GM21390 (cell line): Measurements from ENCODE around the gene CTAGE8.
"Not testable (repeated sequence)": the region's sequence is repeated elsewhere in the genome, so short reads cannot be mapped to it uniquely, and the experiment has no call there.

Experiments
- ATAC-seq: cut with Tn5 transposase; IDR thresholded peaks from one replicate; pipeline ENCODE4 v1.9.1; 2021; ENCODE audit not compliant: unreplicated experiment

Gene CTAGE8

GRCh38 chr7:144256112-144256511 lies 13.0 kb downstream of the CTAGE8 start:
- no peak for ATAC-seq

GRCh38 chr7:144255471-144255897 lies 13.6 kb downstream of the CTAGE8 start:
- ATAC-seq = no peak

- ATAC-seq = not testable (repeated sequence)
Observed at GRCh38 chr7:144252307-144252706, 16.8 kb downstream of the CTAGE8 start.

- not testable (repeated sequence) for ATAC-seq
Observed at GRCh38 chr7:144247674-144248330, 21.3 kb downstream of the CTAGE8 start.

- not testable (repeated sequence) for ATAC-seq
Observed at GRCh38 chr7:144246967-144247366, 22.1 kb downstream of the CTAGE8 start.

GRCh38 chr7:144245372-144245771 lies 23.7 kb downstream of the CTAGE8 start:
- not testable (repeated sequence) for ATAC-seq

- ATAC-seq = not testable (repeated sequence)
Observed at GRCh38 chr7:144239365-144239764, 29.7 kb downstream of the CTAGE8 start, which contains the start of gene OR2A42. Gene OR2A42 (minus strand): TSS chr7:144239605. CDS start chr7:144232843, 6,762 bp downstream.

GRCh38 chr7:144238530-144239082 lies 30.5 kb downstream of the CTAGE8 start:
- not testable (repeated sequence) for ATAC-seq

GRCh38 chr7:144233039-144233438 lies 36.0 kb downstream of the CTAGE8 start:
- not testable (repeated sequence) for ATAC-seq

- ATAC-seq = not testable (repeated sequence)
Observed at GRCh38 chr7:144231027-144231426, 38.1 kb downstream of the CTAGE8 start.

- not testable (repeated sequence) for ATAC-seq
Observed at GRCh38 chr7:144228810-144229209, 40.3 kb downstream of the CTAGE8 start.

GRCh38 chr7:144226866-144227265 lies 42.2 kb downstream of the CTAGE8 start:
- ATAC-seq = not testable (repeated sequence)

GRCh38 chr7:144223675-144224074 lies 45.4 kb downstream of the CTAGE8 start:
- not testable (repeated sequence) for ATAC-seq

GRCh38 chr7:144220531-144220930 lies 48.6 kb downstream of the CTAGE8 start:
- not testable (repeated sequence) for ATAC-seq

GRCh38 chr7:144219149-144219548 lies 49.9 kb downstream of the CTAGE8 start:
- ATAC-seq = peak; percentile 56

GRCh38 chr7:144218581-144218980 lies 50.5 kb downstream of the CTAGE8 start:
- ATAC-seq = not testable (repeated sequence)

GRCh38 chr7:144217200-144217599 lies 51.9 kb downstream of the CTAGE8 start:
- not testable (repeated sequence) for ATAC-seq
